ENCODE measurements around the gene ZNF804A. TPM values are rescaled to one million over a fixed set of nuclear protein-coding genes. Genes with fewer than 3 reads are reported as not detected.

Gene ZNF804A
- total RNA-seq, 4 donors from 2014 or later: 0.05 to 0.10 TPM; not detected in 2

- DNase-seq (ENCODE audit: low spot score in 2 of 2): no peak
- no peak overlapping the region for H3K4me3 ChIP-seq (ENCODE audit: low read depth, poor library complexity, severe bottlenecking)
- 76 to 82% methylated on average over 3 of the region's 3 CpGs for WGBS, 2 donors
- intact Hi-C loops (cut with DNase I; ENCODE audit: low total_unique reads): no loop called here
- TF ChIP-seq CTCF (IDR thresholded peaks at IDR 0.05) (no peak), POLR2A (IDR thresholded peaks at IDR 0.05) (no peak)
Observed at GRCh38 chr2:184729581-184729980, 131.3 kb downstream of the ZNF804A start.

- intact Hi-C loops (cut with DNase I; ENCODE audit: low total_unique reads): no loop called here
- H3K4me3 ChIP-seq (ENCODE audit: low read depth, poor library complexity, severe bottlenecking): no peak overlapping the region
- TF ChIP-seq CTCF (IDR thresholded peaks at IDR 0.05): no peak
- TF ChIP-seq POLR2A (IDR thresholded peaks at IDR 0.05): no peak
- DNase-seq (ENCODE audit: low spot score in 2 of 2): no peak
- 87 to 88% methylated on average over 1 of the region's 1 CpG for WGBS, 2 donors
Observed at GRCh38 chr2:184730288-184730687, 132.0 kb downstream of the ZNF804A start.

- intact Hi-C loops (cut with DNase I; ENCODE audit: low total_unique reads): no loop called here
- TF ChIP-seq CTCF (IDR thresholded peaks at IDR 0.05): no peak
- no peak for TF ChIP-seq POLR2A (IDR thresholded peaks at IDR 0.05)
- no peak for DNase-seq (ENCODE audit: low spot score in 2 of 2)
- H3K4me3 ChIP-seq (ENCODE audit: low read depth, poor library complexity, severe bottlenecking): no peak overlapping the region
Observed at GRCh38 chr2:184734338-184734737, 136.0 kb downstream of the ZNF804A start.

- WGBS, 2 donors: 82 to 95% methylated on average over 1 of the region's 1 CpG
- H3K4me3 ChIP-seq (ENCODE audit: low read depth, poor library complexity, severe bottlenecking): no peak overlapping the region
- intact Hi-C loops (cut with DNase I; ENCODE audit: low total_unique reads): loop anchor here (5.0 kb wide), 1 partner anchor 988 kb away; no protein-coding TSS in a partner anchor
- no peak for DNase-seq (ENCODE audit: low spot score in 2 of 2)
- TF ChIP-seq CTCF (IDR thresholded peaks at IDR 0.05) (no peak), POLR2A (IDR thresholded peaks at IDR 0.05) (no peak)
Observed at GRCh38 chr2:184735611-184736010, 137.3 kb downstream of the ZNF804A start.

GRCh38 chr2:184743096-184743495 lies 144.8 kb downstream of the ZNF804A start:
- no peak for DNase-seq (ENCODE audit: low spot score in 2 of 2)
- intact Hi-C loops (cut with DNase I; ENCODE audit: low total_unique reads): no loop called here
- TF ChIP-seq CTCF (IDR thresholded peaks at IDR 0.05): no peak
- no peak for TF ChIP-seq POLR2A (IDR thresholded peaks at IDR 0.05)
- 82 to 90% methylated on average over 1 of the region's 1 CpG for WGBS, 2 donors
- no peak overlapping the region for H3K4me3 ChIP-seq (ENCODE audit: low read depth, poor library complexity, severe bottlenecking)

- TF ChIP-seq POLR2A (IDR thresholded peaks at IDR 0.05): no peak
- H3K4me3 ChIP-seq (ENCODE audit: low read depth, poor library complexity, severe bottlenecking): no peak overlapping the region
- intact Hi-C loops (cut with DNase I; ENCODE audit: low total_unique reads): no loop called here
- WGBS, 2 donors: 89 to 95% methylated on average over 1 of the region's 1 CpG
- DNase-seq (ENCODE audit: low spot score in 2 of 2): no peak
Observed at GRCh38 chr2:184756161-184756560, 157.8 kb downstream of the ZNF804A start.

Data from lower leg skin (tissue), 4 donors.